Mammary microvascular endothelial cell (primary cell): Measurements from ENCODE around the gene YY1AP1. TPM values are rescaled to one million over a fixed set of nuclear protein-coding genes. Genes with fewer than 3 reads are reported as not detected.

ENCODE experiments used
- total RNA-seq: library from RNA; depleted of rRNA; stranded (reverse); fragments of >200 nt; gene quantifications from 2 replicates; pipeline ENCODE4 v1.2.3, GENCODE V29; 2015

The YY1AP1 gene, protein sequence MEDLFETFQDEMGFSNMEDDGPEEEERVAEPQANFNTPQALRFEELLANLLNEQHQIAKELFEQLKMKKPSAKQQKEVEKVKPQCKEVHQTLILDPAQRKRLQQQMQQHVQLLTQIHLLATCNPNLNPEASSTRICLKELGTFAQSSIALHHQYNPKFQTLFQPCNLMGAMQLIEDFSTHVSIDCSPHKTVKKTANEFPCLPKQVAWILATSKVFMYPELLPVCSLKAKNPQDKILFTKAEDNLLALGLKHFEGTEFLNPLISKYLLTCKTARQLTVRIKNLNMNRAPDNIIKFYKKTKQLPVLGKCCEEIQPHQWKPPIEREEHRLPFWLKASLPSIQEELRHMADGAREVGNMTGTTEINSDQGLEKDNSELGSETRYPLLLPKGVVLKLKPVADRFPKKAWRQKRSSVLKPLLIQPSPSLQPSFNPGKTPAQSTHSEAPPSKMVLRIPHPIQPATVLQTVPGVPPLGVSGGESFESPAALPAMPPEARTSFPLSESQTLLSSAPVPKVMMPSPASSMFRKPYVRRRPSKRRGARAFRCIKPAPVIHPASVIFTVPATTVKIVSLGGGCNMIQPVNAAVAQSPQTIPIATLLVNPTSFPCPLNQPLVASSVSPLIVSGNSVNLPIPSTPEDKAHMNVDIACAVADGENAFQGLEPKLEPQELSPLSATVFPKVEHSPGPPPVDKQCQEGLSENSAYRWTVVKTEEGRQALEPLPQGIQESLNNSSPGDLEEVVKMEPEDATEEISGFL
- total RNA-seq = 23.6 and 24.8 TPM in 2 replicates

GRCh38 chr1:155688324-155689080, at the start of gene YY1AP1:
Gene YY1AP1 (minus strand): TSS chr1:155688774. CDS start chr1:155680436, 8,338 bp downstream.

DNA sequence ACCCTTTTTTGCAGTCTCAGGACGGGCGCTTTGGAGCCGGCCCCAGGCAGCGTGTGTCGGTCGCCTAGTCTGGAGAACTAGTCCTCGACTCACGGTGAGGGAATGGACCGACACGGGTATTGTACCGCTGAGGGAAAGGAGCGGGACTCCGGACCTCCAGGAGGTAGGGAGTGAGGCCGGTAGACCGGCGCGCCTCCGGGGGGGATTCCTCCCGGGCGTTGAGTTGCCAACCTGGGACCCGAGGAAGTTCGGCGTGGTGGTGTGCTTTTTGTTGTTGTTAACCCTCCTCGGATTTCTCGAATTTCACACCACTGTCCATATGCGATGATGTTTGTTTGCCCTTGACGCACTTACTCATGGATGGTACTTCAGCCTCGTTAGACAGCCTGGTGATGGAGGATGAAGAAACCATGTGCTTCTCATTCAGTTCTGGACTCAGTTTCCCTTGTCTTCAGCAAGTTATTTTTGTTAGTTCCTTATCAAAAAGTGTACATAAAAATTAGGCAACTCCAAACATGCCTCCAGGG, 570 bp upstream of the YY1AP1 start, which contains the start of gene DAP3:
Gene DAP3 (plus strand): TSS at position 11 of the 527 bp plus-strand sequence. CDS start 20,689 bp downstream, outside the sequence.

DNA sequence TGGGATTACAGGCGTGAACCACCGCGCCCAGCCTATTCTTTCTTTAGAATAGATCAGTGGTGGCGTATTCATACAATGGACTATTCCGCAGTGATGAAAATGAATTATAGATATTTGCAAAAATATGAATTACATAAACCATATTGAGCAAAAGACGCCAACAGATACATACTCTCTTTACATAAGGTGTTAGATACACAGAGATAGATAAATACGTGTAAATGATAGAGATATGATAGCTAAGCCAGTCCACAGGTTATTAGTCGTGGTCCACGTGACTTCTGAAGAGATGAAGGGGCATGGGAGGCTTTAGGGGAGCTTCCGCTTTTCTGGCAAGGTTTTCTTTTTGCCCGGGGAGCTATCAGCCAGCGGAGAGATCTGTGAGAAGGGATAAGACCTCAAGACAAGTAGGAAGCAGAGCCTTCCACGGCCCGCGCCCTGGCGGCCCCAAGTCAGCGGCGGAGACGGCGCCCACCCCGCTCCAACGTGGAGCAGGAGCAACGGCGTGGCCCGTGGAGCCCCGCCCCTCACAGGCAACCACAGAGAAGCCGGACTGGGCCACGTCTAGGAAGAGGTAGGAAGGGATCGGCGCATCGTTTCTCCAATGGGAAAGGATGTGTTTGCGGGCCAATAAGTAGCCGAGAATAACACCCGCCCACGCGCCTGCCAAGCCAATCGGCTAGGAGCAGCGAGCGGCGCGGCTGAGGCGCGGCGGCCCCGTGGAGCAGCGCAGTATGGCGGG, 78.9 kb downstream of the YY1AP1 start, which contains the start of gene MSTO1:
Gene MSTO1 (plus strand): TSS at position 704 of the 742 bp plus-strand sequence. CDS start 31 bp downstream, at position 735.

Other genes with a start within 250 kb of the YY1AP1 start
- 9.5 and 11.5 TPM in 2 replicates for gene ASH1L, start 126.0 kb downstream of the YY1AP1 start, total RNA-seq
- gene MSTO1, start 78.6 kb downstream of the YY1AP1 start, total RNA-seq = 9.7 and 18.6 TPM in 2 replicates
- gene DAP3, start 317 bp upstream of the YY1AP1 start, total RNA-seq = 85.8 and 95.3 TPM in 2 replicates
- 14.5 and 15.2 TPM in 2 replicates for gene GON4L, start 168.4 kb upstream of the YY1AP1 start, total RNA-seq
- gene SYT11, start 170.8 kb upstream of the YY1AP1 start, total RNA-seq = 24.2 and 24.4 TPM in 2 replicates
- 31.4 and 38.4 TPM in 2 replicates for gene RIT1, start 222.6 kb upstream of the YY1AP1 start, total RNA-seq
- gene KHDC4, start 245.6 kb upstream of the YY1AP1 start, total RNA-seq = 17.7 and 20.1 TPM in 2 replicates